GM23248 (cell line): ENCODE measurements around the gene SETD5.

Experiments
- EZH2 ChIP-seq: fragments of 200-600 bp; sonication (generic); IDR thresholded peaks from 2 replicates; pipeline ENCODE4 v1.6.1; 2018; ENCODE audit warnings: antibody characterized with exemption, mild to moderate bottlenecking; ENCODE audit not compliant: insufficient read depth, poor library complexity, severe bottlenecking
- EZH2phosphoT487 ChIP-seq: fragments of 200-600 bp; sonication (generic); IDR thresholded peaks from 2 replicates; pipeline ENCODE4 v1.6.1; 2018; ENCODE audit warnings: antibody characterized with exemption, moderate library complexity, mild to moderate bottlenecking, low read depth; ENCODE audit not compliant: insufficient read depth

GRCh38 chr3:9377981-9378380 is 19.4 kb upstream of the SETD5 start:
- TF ChIP-seq EZH2 (no peak), EZH2phosphoT487 (no peak)
